ENCODE measurements around the gene MBD3L3.
"Not testable (repeated sequence)": the region's sequence is repeated elsewhere in the genome, so short reads cannot be mapped to it uniquely, and the experiment has no call there.

GRCh38 chr19:7054635-7055368 is 3.7 kb downstream of the MBD3L3 start:
- TF ChIP-seq CTCF (conservative IDR thresholded peaks at IDR 0.05; ENCODE audit: low read length); EZH2phosphoT487 (IDR thresholded peaks at IDR 0.05; ENCODE audit: borderline replicate concordance): not testable (repeated sequence)
